Thyroid gland (tissue), 4 donors: ENCODE results near the gene MARCHF2. TPM values are rescaled to one million over a fixed set of nuclear protein-coding genes. Genes with fewer than 3 reads are reported as not detected.

ENCODE experiments used
- DNase-seq, 2 donors: peaks; one replicate each; pipeline ENCODE4 v3.0.0-alpha.2; 2019
- H3K27ac ChIP-seq, 3 donors: fragments of 200-600 bp; sonication (generic); 1 replicate in 2 of 3; 2 replicates in 1 of 3; pipeline ENCODE4 v1.5.1; 2016 to 2019; ENCODE audit warnings: mild to moderate bottlenecking in 1 of 3, moderate library complexity in 1 of 3
- H3K27me3 ChIP-seq: fragments of 200-600 bp; sonication (generic); one replicate; pipeline ENCODE4 v1.5.1; 2019
- H3K36me3 ChIP-seq, 2 donors: fragments of 200-600 bp; sonication (generic); one replicate each; pipeline ENCODE4 v1.5.1; 2016 to 2019
- H3K4me1 ChIP-seq, 2 donors: fragments of 200-600 bp; sonication (generic); one replicate each; pipeline ENCODE4 v1.5.1; 2017 to 2019
- H3K4me3 ChIP-seq, 3 donors: fragments of 200-600 bp; sonication (generic); replicated peaks in 1 of 3; 1 replicate in 2 of 3; 2 replicates in 1 of 3; pipeline ENCODE4 v1.5.1; 2016; ENCODE audit warnings: mild to moderate bottlenecking in 1 of 3
- H3K9me3 ChIP-seq: fragments of 200-600 bp; sonication (generic); one replicate; pipeline ENCODE4 v1.5.1; 2017
- POLR2A ChIP-seq, 2 donors: fragments of 450-650 bp; IDR thresholded peaks; one replicate each; pipeline ENCODE4 v1.6.1; 2017; ENCODE audit warnings: antibody characterized with exemption in 2 of 2, mild to moderate bottlenecking in 2 of 2, moderate library complexity in 1 of 2
- WGBS, 2 donors: methylation state at CpG; one replicate each; pipeline ENCODE4 v1.1.5; 2017; 5-methylcytosine and 5-hydroxymethylcytosine counted together
- intact Hi-C: fragments of 100-400 bp; cut with DNase I; formaldehyde crosslinking; loops from one replicate; pipeline ENCODE4 v1.15.1; 2023
- total RNA-seq, 4 donors: library from RNA; depleted of rRNA; stranded (reverse); fragments of >200 nt; gene quantifications; one replicate each; pipeline ENCODE4 v1.2.3, GENCODE V29; 2016
- TF ChIP-seq, protein P1 (sequence below), 6 experiments: fragments of 200-600 bp in 3 of 6; fragments of 450-650 bp in 3 of 6; sonication (generic) in 3 of 6; IDR thresholded peaks; one replicate each; pipeline ENCODE4 v1.5.1; 2016 to 2019; ENCODE audit warnings: antibody characterized with exemption in 6 of 6, mild to moderate bottlenecking in 2 of 6, inconsistent platforms in 1 of 6, moderate library complexity in 1 of 6

MARCHF2 gene
- total RNA-seq, 4 donors from 2014 or later = 168 to 245 (median 215) TPM

- Histone ChIP-seq H3K27me3 (no peaks in the 10 kb centered on the region), H3K9me3 (no peaks in the 10 kb centered on the region), H3K36me3 (peaks cover 66 to 73% of the 10 kb centered on the region in 2 donors), H3K27ac (no peak overlapping the region), H3K4me3 (no peak overlapping the region), H3K4me1 (peaks cover 4 to 5% of the 10 kb centered on the region in 2 donors)
- DNase-seq = no peak
- no peak for TF ChIP-seq POLR2A (IDR thresholded peaks at IDR 0.05)
- TF ChIP-seq, protein P1, sequence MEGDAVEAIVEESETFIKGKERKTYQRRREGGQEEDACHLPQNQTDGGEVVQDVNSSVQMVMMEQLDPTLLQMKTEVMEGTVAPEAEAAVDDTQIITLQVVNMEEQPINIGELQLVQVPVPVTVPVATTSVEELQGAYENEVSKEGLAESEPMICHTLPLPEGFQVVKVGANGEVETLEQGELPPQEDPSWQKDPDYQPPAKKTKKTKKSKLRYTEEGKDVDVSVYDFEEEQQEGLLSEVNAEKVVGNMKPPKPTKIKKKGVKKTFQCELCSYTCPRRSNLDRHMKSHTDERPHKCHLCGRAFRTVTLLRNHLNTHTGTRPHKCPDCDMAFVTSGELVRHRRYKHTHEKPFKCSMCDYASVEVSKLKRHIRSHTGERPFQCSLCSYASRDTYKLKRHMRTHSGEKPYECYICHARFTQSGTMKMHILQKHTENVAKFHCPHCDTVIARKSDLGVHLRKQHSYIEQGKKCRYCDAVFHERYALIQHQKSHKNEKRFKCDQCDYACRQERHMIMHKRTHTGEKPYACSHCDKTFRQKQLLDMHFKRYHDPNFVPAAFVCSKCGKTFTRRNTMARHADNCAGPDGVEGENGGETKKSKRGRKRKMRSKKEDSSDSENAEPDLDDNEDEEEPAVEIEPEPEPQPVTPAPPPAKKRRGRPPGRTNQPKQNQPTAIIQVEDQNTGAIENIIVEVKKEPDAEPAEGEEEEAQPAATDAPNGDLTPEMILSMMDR (IDR thresholded peaks at IDR 0.05) = no peak
- intact Hi-C loops = no loop called here
- 94 to 95% methylated on average over 4 of the region's 4 CpGs for WGBS, 2 donors
Observed at GRCh38 chr19:8466018-8466417, 52.9 kb downstream of the MARCHF2 start.

DNA sequence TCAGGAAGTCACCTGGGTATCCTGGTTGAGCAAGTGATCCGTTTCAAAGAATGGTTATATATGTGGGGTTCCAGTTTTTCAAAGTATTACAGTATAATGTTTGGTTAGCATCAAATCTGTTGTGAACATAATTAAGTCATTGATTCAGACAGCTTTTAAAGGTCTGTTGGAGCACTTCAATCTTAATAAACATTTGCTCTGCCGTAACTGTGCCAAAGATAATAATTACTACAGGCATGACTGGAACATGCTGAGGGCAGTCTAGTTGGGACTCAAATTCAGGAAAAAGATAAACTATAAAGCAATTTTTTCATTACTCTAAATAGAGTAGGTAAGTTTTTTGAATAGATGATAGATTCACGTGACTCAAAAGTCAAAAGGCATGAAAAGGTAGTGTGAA lies 55.0 kb downstream of the MARCHF2 start:
- no peaks in the 10 kb centered on the region for H3K9me3 ChIP-seq
- no peak for DNase-seq
- H3K27ac ChIP-seq = no peak overlapping the region
- no peaks in the 10 kb centered on the region for H3K4me1 ChIP-seq
- 91 to 92% methylated on average over 3 of the region's 3 CpGs for WGBS, 2 donors
- no peak overlapping the region for H3K4me3 ChIP-seq
- peaks cover 78 to 89% of the 10 kb centered on the region in 2 donors for H3K36me3 ChIP-seq
- TF ChIP-seq POLR2A (IDR thresholded peaks at IDR 0.05) = no peak
- no peaks in the 10 kb centered on the region for H3K27me3 ChIP-seq
- intact Hi-C loops = no loop called here

GRCh38 chr19:8468761-8469373 lies 55.8 kb downstream of the MARCHF2 start:
- H3K4me1 ChIP-seq = no peaks in the 10 kb centered on the region
- H3K27ac ChIP-seq = no peak overlapping the region
- DNase-seq = no peak
- no peaks in the 10 kb centered on the region for H3K9me3 ChIP-seq
- 89 to 91% methylated on average over 8 of the region's 8 CpGs for WGBS, 2 donors
- peaks cover 84 to 92% of the 10 kb centered on the region in 2 donors for H3K36me3 ChIP-seq
- no peak for TF ChIP-seq POLR2A (IDR thresholded peaks at IDR 0.05)
- TF ChIP-seq, protein P1 (IDR thresholded peaks at IDR 0.05) = no peak
- H3K27me3 ChIP-seq = no peaks in the 10 kb centered on the region
- no peak overlapping the region for H3K4me3 ChIP-seq
- intact Hi-C loops = no loop called here

- Histone ChIP-seq H3K27ac (no peak overlapping the region), H3K4me1 (no peaks in the 10 kb centered on the region), H3K4me3 (no peak overlapping the region), H3K36me3 (peaks cover 83 to 92% of the 10 kb centered on the region in 2 donors), H3K27me3 (no peaks in the 10 kb centered on the region), H3K9me3 (no peaks in the 10 kb centered on the region)
- TF ChIP-seq, protein P1 (IDR thresholded peaks at IDR 0.05) = no peak
- TF ChIP-seq POLR2A (IDR thresholded peaks at IDR 0.05) = no peak
- DNase-seq = no peak
- 87 to 92% methylated on average over 12 to 13 of the region's 13 CpGs for WGBS, 2 donors
- intact Hi-C loops = no loop called here
Observed at GRCh38 chr19:8469613-8470368, 56.7 kb downstream of the MARCHF2 start.

GRCh38 chr19:8473648-8474476 lies 60.8 kb downstream of the MARCHF2 start:
- H3K27me3 ChIP-seq = no peaks in the 10 kb centered on the region
- no peak overlapping the region for H3K27ac ChIP-seq
- intact Hi-C loops = no loop called here
- H3K36me3 ChIP-seq = peaks cover 68 to 69% of the 10 kb centered on the region in 2 donors
- H3K4me1 ChIP-seq = peaks cover 7 to 13% of the 10 kb centered on the region in 2 donors
- no peak for DNase-seq
- no peaks in the 10 kb centered on the region for H3K9me3 ChIP-seq
- no peak overlapping the region for H3K4me3 ChIP-seq
- WGBS, 2 donors = 85 to 93% methylated on average over 6 of the region's 6 CpGs
- TF ChIP-seq POLR2A (IDR thresholded peaks at IDR 0.05) = no peak
- TF ChIP-seq, protein P1 (IDR thresholded peaks at IDR 0.05) = no peak
